ENCODE data around the gene DNASE1L3.

The DNASE1L3 gene

GRCh38 chr3:58200121-58200709 lies 10.6 kb downstream of the DNASE1L3 start:
- no peak for DNase-seq (ENCODE audit: low spot score)

- no peak for DNase-seq (ENCODE audit: low spot score)
Observed at GRCh38 chr3:58198804-58199203, 12.0 kb downstream of the DNASE1L3 start.

- no peak for DNase-seq (ENCODE audit: low spot score)
Observed at GRCh38 chr3:58198362-58198761, 12.4 kb downstream of the DNASE1L3 start.

DNA sequence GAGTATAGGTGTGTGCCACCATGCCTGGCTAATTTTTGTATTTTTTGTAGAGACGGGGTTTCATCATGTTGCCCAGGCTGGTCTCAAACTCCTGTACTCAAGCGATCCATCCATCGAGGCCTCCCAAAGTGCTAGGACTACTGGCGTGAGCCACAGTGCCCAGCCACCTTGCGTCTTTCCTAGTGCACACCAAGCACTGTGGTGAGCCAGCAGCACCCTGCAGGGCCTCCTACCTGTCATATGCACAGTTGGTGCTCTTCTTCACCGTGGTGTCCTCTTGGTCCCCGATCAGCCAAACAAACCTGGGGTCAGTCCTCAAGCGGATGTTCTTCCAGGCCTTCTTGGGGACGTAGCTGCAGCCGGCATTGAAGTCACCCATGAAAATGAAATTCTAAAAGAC lies 13.2 kb downstream of the DNASE1L3 start:
- DNase-seq (ENCODE audit: low spot score): no peak

GRCh38 chr3:58193682-58194407 lies 16.9 kb downstream of the DNASE1L3 start:
- no peak for DNase-seq (ENCODE audit: low spot score)

- no peak for DNase-seq (ENCODE audit: low spot score)
Observed at GRCh38 chr3:58192069-58192468, 18.7 kb downstream of the DNASE1L3 start.

- no peak for DNase-seq (ENCODE audit: low spot score)
Observed at GRCh38 chr3:58191361-58191991, 19.3 kb downstream of the DNASE1L3 start.

- DNase-seq (ENCODE audit: low spot score): no peak
Observed at GRCh38 chr3:58190882-58191281, 19.9 kb downstream of the DNASE1L3 start.

DNA sequence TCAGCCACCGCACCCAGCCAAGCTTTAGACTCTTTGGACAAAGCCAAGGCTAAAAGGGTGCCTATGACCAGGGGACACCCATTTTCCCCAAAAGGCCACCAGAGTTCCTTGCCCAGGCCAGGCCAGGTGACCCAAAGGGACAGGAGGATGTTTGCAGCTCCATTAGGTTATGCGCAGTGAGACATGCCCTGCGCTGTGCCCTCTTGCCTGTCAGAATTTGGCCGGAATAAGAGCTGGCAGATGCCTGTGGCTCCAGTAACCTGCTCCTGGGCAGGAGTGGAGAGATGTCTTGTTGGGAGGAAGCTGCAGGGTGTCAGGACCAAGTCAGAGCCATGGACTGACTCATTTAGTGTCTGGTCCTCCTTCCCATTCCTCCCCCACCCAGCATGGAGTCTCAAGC lies 20.5 kb downstream of the DNASE1L3 start:
- no peak for DNase-seq (ENCODE audit: low spot score)

DNA sequence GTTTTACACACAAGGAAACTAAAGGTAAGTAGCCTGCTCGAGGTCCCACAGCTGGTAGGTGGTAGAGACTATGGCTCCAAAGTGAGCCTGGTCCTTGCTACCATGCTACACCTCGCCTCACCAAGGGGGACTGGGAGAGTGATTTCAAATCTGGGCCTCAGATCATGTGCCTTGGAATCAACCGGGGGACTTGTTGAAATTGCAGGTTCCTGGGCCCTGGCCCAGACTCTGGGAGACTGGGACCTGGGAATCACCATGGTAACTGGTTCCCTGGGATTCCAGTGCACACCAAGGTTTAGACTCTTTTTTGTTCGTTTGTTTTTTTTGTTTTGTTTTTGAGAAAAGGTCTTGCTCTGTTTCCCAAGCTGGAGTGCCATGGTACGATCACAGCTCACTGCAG lies 21.1 kb downstream of the DNASE1L3 start:
- DNase-seq (ENCODE audit: low spot score): no peak

DNA sequence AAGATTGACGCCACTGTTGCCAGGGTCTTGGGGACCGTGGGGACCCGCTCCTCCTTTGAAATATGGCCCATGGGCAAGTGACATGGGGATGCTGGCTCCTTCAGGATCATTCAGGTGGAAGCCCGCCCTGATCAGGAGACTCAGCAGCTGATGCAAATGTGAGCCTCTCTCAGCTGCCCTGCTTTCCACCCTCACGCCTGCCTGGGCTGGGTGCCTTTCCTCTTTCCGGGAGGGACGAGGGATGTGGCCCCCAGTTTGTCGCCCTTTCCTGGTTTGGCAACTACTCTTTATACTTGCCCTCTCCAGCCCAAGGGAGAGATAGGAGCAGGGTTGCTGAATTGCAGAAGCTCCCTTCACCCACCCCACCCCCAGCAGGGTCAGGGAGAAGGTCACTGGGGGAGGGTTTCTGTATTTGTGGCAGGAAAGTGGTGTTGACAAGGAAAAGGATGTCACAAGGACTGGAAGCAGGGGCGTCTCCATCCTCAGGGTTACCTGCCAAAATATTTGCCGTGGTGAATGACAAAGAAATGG lies 21.8 kb downstream of the DNASE1L3 start:
- DNase-seq (ENCODE audit: low spot score): no peak

GRCh38 chr3:58188173-58188564 lies 22.6 kb downstream of the DNASE1L3 start:
- no peak for DNase-seq (ENCODE audit: low spot score)

GRCh38 chr3:58184982-58185360 lies 25.8 kb downstream of the DNASE1L3 start:
- no peak for DNase-seq (ENCODE audit: low spot score)

DNA sequence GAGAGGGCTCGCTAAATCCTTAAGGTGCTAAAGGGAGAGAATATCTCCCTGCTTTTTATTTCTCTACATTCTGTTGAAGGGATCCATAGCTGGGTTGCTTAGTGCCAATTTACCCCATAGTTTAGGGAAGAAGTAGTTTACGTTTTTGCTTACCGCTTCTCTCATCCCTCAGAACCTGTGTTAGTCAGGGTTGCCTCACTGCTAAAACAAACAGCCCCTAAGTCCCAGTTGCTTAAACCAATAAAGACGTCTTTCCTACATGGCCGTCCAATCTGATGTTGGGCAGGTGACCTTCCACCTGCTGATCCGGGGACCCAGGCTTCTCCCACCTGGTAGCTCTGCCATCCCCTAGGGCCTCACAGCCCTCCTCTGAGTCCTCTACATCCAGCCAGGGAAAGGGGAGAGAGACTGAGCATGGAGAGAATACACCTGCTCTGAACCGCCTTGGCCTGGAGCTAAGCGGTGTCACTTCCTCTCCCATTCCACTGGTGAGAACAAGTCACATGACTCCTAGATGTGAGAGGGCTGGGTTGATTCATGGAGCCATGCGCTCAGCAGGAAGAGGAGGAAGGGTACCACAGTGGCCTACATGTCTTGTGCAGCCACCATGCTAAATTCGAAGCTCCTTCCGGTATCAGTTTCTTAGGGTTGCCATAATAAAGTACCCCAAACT lies 26.3 kb downstream of the DNASE1L3 start:
- no peak for DNase-seq (ENCODE audit: low spot score)

DNA sequence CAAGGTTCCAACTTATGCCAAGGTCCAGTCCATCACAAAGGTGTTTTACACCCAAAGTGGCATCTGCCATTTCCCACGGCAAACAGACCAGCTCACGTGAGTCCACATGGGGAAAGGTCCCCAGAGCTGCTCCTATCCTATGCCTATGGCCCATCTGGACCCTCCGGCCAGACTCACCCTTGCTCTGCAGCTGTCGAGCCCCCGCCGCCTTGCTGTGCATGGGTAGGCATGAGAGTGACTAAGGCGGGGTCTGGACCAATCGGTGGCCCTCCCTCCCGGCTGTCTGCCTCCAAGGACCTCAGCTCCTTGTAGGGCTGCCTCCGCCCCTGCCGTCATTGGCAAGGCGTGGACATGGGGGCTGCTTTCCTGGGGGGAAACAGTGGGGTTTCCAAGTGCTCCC lies 26.9 kb downstream of the DNASE1L3 start:
- DNase-seq (ENCODE audit: low spot score): no peak

DNA sequence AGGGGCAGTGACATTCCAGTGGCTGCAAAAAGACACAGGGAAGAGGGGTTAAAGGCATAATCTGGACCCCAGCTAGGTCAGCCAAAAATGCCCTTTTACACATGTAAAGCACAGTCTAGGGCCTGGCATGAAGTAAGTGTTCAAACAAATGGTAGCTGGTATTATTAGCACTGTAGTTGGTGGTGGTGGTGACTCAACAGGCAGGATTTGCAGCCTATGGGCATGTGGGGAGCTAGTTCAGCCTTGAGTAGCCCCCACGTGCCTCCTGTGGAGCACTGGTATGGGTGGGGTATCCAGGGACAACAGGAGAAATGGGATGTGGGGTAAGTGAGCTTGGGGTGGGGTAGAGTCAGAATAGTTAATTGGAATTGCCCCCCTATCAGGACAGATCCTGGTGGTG lies 27.6 kb downstream of the DNASE1L3 start:
- no peak for DNase-seq (ENCODE audit: low spot score)

- no peak for DNase-seq (ENCODE audit: low spot score)
Observed at GRCh38 chr3:58180940-58181587, 29.7 kb downstream of the DNASE1L3 start.

DNA sequence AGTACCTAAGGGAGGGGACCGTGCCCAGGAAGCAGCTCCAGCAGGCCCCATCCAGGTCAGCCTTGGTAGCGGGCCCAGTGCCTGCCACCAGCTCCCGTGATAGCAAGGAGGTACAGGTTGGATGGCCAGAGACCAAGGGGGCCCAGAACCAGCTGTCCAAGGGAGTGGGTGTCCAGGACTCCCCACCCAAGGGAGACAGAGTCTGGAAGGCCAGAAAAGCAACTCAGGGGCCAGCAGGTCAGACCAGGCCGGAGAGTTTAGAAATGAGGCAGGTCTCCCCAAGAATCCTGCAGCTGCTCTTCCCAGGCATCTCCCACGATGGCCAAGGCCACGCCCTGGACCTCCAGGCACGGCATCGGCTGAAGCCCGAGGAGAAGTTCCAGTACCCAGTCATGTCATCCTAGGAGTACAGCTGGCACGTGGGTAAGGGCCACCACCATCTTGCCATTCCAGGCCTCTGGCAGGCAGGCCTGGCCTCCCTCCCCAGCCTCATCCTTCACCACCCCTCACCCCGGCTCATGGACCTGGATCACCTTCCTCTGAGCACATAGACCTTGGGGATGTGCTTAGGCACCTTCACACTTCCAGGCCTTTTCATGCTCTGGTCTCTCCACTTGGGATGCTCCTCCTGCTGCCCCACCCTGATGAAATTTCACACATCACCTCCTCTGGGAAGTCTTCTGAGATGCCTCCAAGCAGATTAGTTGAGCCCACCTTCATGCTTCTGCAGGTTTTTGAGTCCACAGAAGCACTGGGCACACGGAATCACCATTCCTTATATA lies 30.5 kb downstream of the DNASE1L3 start:
- DNase-seq (ENCODE audit: low spot score): no peak

DNA sequence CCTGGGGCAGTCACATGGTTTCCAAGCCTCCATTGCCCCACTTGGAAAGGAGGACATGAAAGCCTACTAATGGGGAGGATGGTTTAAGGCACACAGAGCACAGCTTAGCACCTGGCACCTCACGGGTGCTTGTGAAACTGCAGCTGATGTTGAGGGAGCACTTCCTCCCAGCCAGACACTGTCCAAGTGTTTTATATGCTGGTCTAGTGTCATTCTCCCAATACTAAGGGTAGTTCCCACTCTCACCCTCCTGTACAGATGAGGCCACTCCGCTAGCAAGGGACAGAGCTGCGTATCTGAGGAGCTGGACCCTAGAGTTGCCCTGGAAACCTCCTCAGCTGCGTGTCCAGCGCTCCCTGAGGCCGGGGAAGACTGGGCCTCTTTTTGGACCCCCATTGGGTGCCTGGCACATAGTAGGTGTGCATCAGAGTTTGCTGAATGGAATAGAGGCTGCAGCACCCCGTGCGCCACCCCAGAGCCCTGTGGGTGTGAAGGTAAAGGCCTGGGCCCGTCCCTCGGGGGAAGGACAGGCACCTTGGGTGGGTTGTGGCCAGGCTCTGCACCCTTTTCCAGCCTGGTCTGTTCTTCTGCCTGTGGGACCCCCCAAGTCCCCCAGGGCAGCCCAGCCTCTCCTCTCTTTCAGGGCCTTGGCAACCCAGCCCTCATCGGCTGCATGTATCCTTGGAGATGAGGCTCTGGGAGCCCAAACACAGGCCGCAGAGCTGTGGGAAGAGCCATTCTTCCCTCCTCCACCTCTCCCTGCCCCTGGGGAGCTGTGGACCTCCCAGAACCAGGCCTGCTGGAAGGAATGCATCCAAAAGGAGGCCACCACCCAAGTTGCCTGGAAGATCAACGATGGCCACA lies 31.3 kb downstream of the DNASE1L3 start:
- DNase-seq (ENCODE audit: low spot score): no peak

DNA sequence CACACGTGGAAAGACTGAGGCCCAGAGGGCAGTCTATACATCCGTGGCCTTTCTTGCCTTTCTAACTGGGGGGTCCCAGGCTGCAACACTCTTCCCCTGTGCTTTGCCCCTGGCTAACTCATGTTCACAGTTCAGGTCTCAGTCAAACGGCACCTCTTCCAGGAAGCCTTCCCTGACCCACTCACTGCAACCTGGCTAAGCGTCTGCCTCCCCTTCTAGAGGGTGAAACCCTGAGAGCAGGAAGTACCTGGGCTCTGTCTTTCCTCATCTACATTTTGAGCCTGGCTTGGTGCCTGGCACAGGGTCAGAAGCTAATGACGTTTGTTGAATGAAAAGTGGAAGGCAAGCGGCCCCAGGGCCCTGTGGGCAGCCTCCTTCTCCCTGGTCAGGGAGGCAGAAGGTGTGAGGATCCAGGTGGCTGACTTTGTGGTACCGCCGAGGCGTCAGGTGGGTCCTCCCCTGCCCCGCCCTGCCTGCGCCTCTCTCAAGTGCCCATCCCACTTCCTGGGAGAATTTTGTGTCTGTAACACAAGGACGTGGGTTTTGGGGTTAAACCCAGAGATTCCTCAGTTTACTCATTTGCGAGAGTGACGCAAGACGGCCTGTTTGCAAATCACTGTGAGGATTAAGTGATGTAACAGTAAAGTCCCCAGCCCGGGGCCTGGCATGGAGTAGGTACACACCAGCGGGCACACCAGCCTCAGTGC lies 32.1 kb downstream of the DNASE1L3 start:
- no peak for DNase-seq (ENCODE audit: low spot score)
